ENCODE results near the gene CCDC15.

The CCDC15 gene

DNA sequence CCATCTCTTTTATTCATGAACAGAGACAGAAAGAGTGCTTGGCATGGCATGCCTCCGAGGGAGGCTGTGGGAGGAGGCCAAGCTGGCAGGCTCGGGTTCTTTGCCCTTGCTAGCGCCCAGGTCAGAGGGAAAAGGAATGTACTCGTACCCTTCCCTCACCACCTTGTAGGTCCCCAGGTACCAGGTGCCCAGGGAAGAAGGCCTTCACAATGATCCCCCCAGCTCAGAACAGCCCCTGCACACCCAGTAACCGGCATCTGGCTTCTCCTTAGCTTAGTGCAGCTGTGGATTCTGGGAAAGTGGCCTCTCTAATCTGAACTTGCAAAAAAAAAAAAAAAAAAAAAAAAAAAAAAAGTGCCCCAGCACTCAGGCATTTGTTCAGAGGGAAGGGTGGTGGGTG lies 33.6 kb upstream of the CCDC15 start:
- Histone ChIP-seq H3K36me3 (ENCODE audit: control insufficient read depth in 4 of 4, insufficient read depth in 4 of 4, low read length in 3 of 4) (no peaks in the 10 kb centered on the region), H3K27ac (ENCODE audit: insufficient read depth in 1 of 2, low read depth in 1 of 2, low read length in 2 of 2, poor library complexity in 1 of 2, severe bottlenecking in 2 of 2) (no peak overlapping the region), H3K9me3 (ENCODE audit: control extremely low read depth in 1 of 5, control insufficient read depth in 4 of 5, insufficient read depth in 2 of 5, low read depth in 1 of 5, low read length in 4 of 5) (peaks cover 0 to 3% (median 0%) of the 10 kb centered on the region in 5 experiments), H3K4me1 (ENCODE audit: control extremely low read depth in 1 of 4, control insufficient read depth in 4 of 4, insufficient read depth in 4 of 4, low read length in 3 of 4) (peaks cover 0 to 13% (median 11%) of the 10 kb centered on the region in 4 experiments), H3K4me3 (ENCODE audit: control insufficient read depth in 1 of 7, extremely low read depth in 1 of 7, insufficient read depth in 4 of 7, low read depth in 2 of 7, low read length in 6 of 7) (peak overlapping the region in 3 of 7 experiments; percentile 38 to 65 (median 52)), H3K27me3 (replicated peaks in 2 of 5; ENCODE audit: control insufficient read depth in 4 of 5, insufficient read depth in 5 of 5, low read length in 4 of 5) (peaks cover 0 to 15% (median 9%) of the 10 kb centered on the region in 5 experiments)
- ChIA-PET CTCF (interaction anchor here (1.0 to 4.7 kb wide), 4 partner anchors 18 to 54 kb away, joined by 3 to 19 read pairs (median 6); partner anchors contain the start of genes ROBO3 and ROBO4), POLR2A (no interaction called here)
- 100% methylated on average over 3 of the region's 5 CpGs for WGBS (ENCODE audit: insufficient coverage)
- no peak for DNase-seq

DNA sequence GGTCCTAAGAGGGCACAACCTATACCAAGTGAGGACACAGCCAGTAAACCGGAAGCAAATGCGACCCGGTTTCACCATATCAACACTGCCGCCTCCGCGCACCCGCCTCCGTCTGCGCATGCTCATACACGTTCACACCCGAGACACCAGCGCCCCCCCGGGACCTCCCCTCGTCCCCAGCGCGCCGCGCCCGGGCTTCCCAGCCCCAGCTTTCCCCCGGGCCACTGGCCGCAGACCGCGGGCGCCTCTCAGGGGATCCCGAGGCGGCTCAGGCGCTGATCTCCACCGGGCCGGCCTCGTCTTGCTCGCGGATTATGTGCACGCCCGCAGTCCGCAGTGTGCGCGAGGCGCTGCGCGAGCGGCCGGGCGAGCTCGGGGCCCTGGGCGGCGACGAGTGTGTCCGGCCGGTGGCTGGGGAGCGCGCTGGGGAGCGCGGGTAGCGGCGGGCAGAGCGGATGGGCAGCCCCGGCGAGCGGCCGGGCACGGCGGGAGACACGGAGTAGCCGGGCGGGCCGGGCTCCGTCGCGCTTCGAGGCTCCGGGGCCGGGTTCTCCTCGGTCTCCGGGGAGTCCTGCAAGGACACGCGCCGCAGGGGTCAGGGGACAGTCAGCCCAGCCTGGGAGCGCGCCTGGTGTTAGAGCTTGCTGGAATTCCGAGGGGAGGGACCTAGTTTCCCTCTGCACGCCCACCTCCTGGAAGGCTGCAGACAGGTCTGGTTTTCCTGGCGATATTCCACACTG lies 33.0 kb upstream of the CCDC15 start:
- Histone ChIP-seq H3K27me3 (replicated peaks in 2 of 5; ENCODE audit: control insufficient read depth in 4 of 5, insufficient read depth in 5 of 5, low read length in 4 of 5) (peaks cover 0 to 15% (median 9%) of the 10 kb centered on the region in 5 experiments), H3K9me3 (ENCODE audit: control extremely low read depth in 1 of 5, control insufficient read depth in 4 of 5, insufficient read depth in 2 of 5, low read depth in 1 of 5, low read length in 4 of 5) (peaks cover 0 to 3% (median 0%) of the 10 kb centered on the region in 5 experiments), H3K36me3 (ENCODE audit: control insufficient read depth in 4 of 4, insufficient read depth in 4 of 4, low read length in 3 of 4) (no peaks in the 10 kb centered on the region), H3K4me3 (ENCODE audit: control insufficient read depth in 1 of 7, extremely low read depth in 1 of 7, insufficient read depth in 4 of 7, low read depth in 2 of 7, low read length in 6 of 7) (peak overlapping the region in 5 of 7 experiments; percentile 7 to 65 (median 38)), H3K4me1 (ENCODE audit: control extremely low read depth in 1 of 4, control insufficient read depth in 4 of 4, insufficient read depth in 4 of 4, low read length in 3 of 4) (peaks cover 0 to 13% (median 11%) of the 10 kb centered on the region in 4 experiments), H3K27ac (ENCODE audit: insufficient read depth in 1 of 2, low read depth in 1 of 2, low read length in 2 of 2, poor library complexity in 1 of 2, severe bottlenecking in 2 of 2) (no peak overlapping the region)
- CTCF ChIA-PET: interaction anchor here (1.0 to 4.7 kb wide), 3 partner anchors 17 to 45 kb away, joined by 3 to 19 read pairs (median 6); partner anchors contain the start of gene ROBO4
- 14% methylated on average over 74 of the region's 82 CpGs for WGBS (ENCODE audit: insufficient coverage)
- POLR2A ChIA-PET: no interaction called here
- peak; percentile 86 to 93 (median 92) for DNase-seq

DNA sequence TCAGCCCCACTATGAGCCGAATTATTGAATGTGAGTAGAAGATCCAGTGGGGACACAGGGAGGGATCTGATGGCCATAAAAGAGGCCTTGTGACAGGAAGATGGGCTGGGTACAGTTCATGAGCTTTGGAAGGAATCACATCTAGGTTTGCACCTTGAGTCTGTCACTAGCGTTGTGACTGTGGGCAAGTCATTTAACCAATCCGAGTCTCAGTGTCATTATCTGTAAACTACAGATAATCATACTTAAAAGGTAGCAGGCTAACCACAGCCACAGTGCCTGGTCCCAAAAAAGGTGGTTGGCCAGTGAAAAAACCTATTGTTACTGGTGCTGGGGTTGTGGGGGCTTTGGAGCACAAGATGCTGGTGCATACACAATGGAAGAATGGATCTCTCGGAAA lies 31.2 kb upstream of the CCDC15 start:
- Histone ChIP-seq H3K27ac (ENCODE audit: insufficient read depth in 1 of 2, low read depth in 1 of 2, low read length in 2 of 2, poor library complexity in 1 of 2, severe bottlenecking in 2 of 2) (no peak overlapping the region), H3K36me3 (ENCODE audit: control insufficient read depth in 4 of 4, insufficient read depth in 4 of 4, low read length in 3 of 4) (no peaks in the 10 kb centered on the region), H3K4me1 (ENCODE audit: control extremely low read depth in 1 of 4, control insufficient read depth in 4 of 4, insufficient read depth in 4 of 4, low read length in 3 of 4) (peaks cover 0 to 13% (median 11%) of the 10 kb centered on the region in 4 experiments), H3K27me3 (replicated peaks in 2 of 5; ENCODE audit: control insufficient read depth in 4 of 5, insufficient read depth in 5 of 5, low read length in 4 of 5) (peaks cover 0 to 13% (median 9%) of the 10 kb centered on the region in 5 experiments), H3K4me3 (ENCODE audit: control insufficient read depth in 1 of 7, extremely low read depth in 1 of 7, insufficient read depth in 4 of 7, low read depth in 2 of 7, low read length in 6 of 7) (no peak overlapping the region), H3K9me3 (ENCODE audit: control extremely low read depth in 1 of 5, control insufficient read depth in 4 of 5, insufficient read depth in 2 of 5, low read depth in 1 of 5, low read length in 4 of 5) (peaks cover 0 to 3% (median 0%) of the 10 kb centered on the region in 5 experiments)
- 98% methylated on average over 4 of the region's 4 CpGs for whole genome bisulfite sequencing (ENCODE audit: insufficient coverage)
- POLR2A ChIA-PET: no interaction called here
- peak in 1 of 3 donors; percentile 13 for DNase-seq
- CTCF ChIA-PET: interaction anchor here (4.7 kb wide), 1 partner anchor 24 kb away, joined by 19 read pairs; the partner anchor contains the start of gene ROBO4

DNA sequence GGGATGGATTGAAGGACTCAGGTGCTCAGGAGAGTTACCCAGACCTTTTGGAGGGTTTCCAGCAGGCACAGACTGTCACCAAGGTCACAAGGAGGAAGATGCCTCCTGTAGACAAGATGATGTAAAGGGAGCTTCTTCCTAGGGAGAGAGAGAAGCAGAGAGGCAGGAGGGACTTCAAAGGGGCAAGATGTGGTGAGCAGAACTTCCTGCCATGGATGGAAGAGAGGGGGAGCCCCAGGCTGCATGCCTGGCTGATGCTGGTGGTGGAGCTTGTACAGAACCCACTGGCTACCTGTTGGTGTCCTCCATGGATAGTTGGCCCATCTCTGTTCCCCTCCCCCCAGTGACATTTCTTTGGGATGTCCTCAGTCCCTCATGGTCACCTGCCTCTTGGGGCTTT lies 30.7 kb upstream of the CCDC15 start:
- ChIA-PET POLR2A (no interaction called here), CTCF (interaction anchor here (1.5 to 4.7 kb wide), 2 partner anchors 12 to 25 kb away, joined by 3 to 19 read pairs; partner anchors contain the start of genes HEPACAM and ROBO4)
- Histone ChIP-seq H3K4me1 (ENCODE audit: control extremely low read depth in 1 of 4, control insufficient read depth in 4 of 4, insufficient read depth in 4 of 4, low read length in 3 of 4) (peaks cover 0 to 13% (median 11%) of the 10 kb centered on the region in 4 experiments), H3K9me3 (ENCODE audit: control extremely low read depth in 1 of 5, control insufficient read depth in 4 of 5, insufficient read depth in 2 of 5, low read depth in 1 of 5, low read length in 4 of 5) (peaks cover 0 to 3% (median 0%) of the 10 kb centered on the region in 5 experiments), H3K36me3 (ENCODE audit: control insufficient read depth in 4 of 4, insufficient read depth in 4 of 4, low read length in 3 of 4) (no peaks in the 10 kb centered on the region), H3K27me3 (replicated peaks in 2 of 5; ENCODE audit: control insufficient read depth in 4 of 5, insufficient read depth in 5 of 5, low read length in 4 of 5) (peaks cover 0 to 13% (median 9%) of the 10 kb centered on the region in 5 experiments), H3K27ac (ENCODE audit: insufficient read depth in 1 of 2, low read depth in 1 of 2, low read length in 2 of 2, poor library complexity in 1 of 2, severe bottlenecking in 2 of 2) (no peak overlapping the region), H3K4me3 (ENCODE audit: control insufficient read depth in 1 of 7, extremely low read depth in 1 of 7, insufficient read depth in 4 of 7, low read depth in 2 of 7, low read length in 6 of 7) (no peak overlapping the region)
- no peak for DNase-seq

DNA sequence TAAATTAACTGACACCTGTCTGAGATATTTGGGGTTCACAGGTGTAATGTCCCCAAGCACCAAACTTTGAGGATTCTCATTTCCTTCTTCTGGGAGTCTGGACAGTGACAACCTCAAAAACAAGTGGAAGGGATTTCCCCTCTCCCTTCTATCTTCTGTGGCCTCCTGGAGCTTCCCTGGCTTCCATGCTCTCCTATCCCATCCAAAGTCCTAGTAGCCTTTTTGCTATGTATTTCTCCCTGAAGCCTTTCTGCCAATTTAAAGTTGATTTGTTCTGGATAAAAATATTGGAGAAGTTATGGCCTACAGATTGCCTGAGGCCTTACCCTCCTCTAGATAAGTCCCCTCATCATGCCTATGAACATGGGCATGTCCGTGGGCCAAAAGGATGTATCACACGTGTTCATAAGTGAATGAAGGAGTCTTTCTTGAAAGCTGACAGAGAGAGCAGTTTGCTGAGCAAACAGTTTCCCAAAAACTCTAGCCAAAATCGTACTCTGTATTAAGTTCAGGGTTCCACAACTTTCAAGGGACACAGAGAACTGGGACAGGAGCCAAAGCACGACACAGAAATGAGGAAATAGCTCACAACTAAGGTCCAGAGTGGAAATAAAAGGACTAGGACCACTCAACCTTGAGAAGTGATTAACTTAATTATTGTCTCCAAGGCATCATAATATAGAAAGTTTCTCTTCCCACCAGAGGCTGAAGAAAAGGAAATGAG lies 24.9 kb upstream of the CCDC15 start:
- Histone ChIP-seq H3K4me3 (ENCODE audit: control insufficient read depth in 1 of 7, extremely low read depth in 1 of 7, insufficient read depth in 4 of 7, low read depth in 2 of 7, low read length in 6 of 7) (no peak overlapping the region), H3K36me3 (ENCODE audit: control insufficient read depth in 4 of 4, insufficient read depth in 4 of 4, low read length in 3 of 4) (no peaks in the 10 kb centered on the region), H3K4me1 (ENCODE audit: control extremely low read depth in 1 of 4, control insufficient read depth in 4 of 4, insufficient read depth in 4 of 4, low read length in 3 of 4) (no peaks in the 10 kb centered on the region), H3K27me3 (replicated peaks in 2 of 5; ENCODE audit: control insufficient read depth in 4 of 5, insufficient read depth in 5 of 5, low read length in 4 of 5) (peaks cover 0 to 3% (median 0%) of the 10 kb centered on the region in 5 experiments), H3K27ac (ENCODE audit: insufficient read depth in 1 of 2, low read depth in 1 of 2, low read length in 2 of 2, poor library complexity in 1 of 2, severe bottlenecking in 2 of 2) (no peak overlapping the region), H3K9me3 (ENCODE audit: control extremely low read depth in 1 of 5, control insufficient read depth in 4 of 5, insufficient read depth in 2 of 5, low read depth in 1 of 5, low read length in 4 of 5) (no peaks in the 10 kb centered on the region)
- DNase-seq: no peak
- POLR2A ChIA-PET: interaction anchor here (0.6 kb wide), 1 partner anchor 26 kb away, joined by 4 read pairs; no protein-coding TSS in a partner anchor
- CTCF ChIA-PET: no interaction called here
- WGBS (ENCODE audit: insufficient coverage): 60% methylated on average over 3 of the region's 4 CpGs

DNA sequence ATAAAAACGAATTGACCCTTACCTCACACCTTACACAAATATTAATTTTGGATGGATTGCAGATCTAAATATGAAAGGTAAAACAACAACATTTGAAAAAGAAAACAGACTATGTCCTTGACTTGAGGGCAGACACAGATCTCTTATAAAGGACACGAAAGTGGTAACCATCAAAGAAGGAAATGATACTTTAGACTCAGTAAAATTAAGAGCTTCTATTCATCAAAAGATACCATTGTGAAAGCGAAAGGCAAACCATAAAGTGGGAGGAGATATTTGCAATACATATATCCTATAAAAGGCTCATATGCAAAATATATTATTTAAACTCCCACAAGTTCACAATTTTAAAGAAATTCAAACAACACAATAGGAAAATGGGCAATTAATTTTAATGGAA lies 23.2 kb upstream of the CCDC15 start:
- POLR2A ChIA-PET: no interaction called here
- no peaks in the 10 kb centered on the region for H3K4me1 ChIP-seq (ENCODE audit: control extremely low read depth in 1 of 4, control insufficient read depth in 4 of 4, insufficient read depth in 4 of 4, low read length in 3 of 4)
- H3K27ac ChIP-seq (ENCODE audit: insufficient read depth in 1 of 2, low read depth in 1 of 2, low read length in 2 of 2, poor library complexity in 1 of 2, severe bottlenecking in 2 of 2): no peak overlapping the region
- peaks cover 0 to 6% (median 0%) of the 10 kb centered on the region in 5 experiments for H3K27me3 ChIP-seq (replicated peaks in 2 of 5; ENCODE audit: control insufficient read depth in 4 of 5, insufficient read depth in 5 of 5, low read length in 4 of 5)
- WGBS (ENCODE audit: insufficient coverage): no CpG with 5 or more reads among the region's 3 CpGs
- no peaks in the 10 kb centered on the region for H3K36me3 ChIP-seq (ENCODE audit: control insufficient read depth in 4 of 4, insufficient read depth in 4 of 4, low read length in 3 of 4)
- no peak overlapping the region for H3K4me3 ChIP-seq (ENCODE audit: control insufficient read depth in 1 of 7, extremely low read depth in 1 of 7, insufficient read depth in 4 of 7, low read depth in 2 of 7, low read length in 6 of 7)
- no peak for DNase-seq
- no peaks in the 10 kb centered on the region for H3K9me3 ChIP-seq (ENCODE audit: control extremely low read depth in 1 of 5, control insufficient read depth in 4 of 5, insufficient read depth in 2 of 5, low read depth in 1 of 5, low read length in 4 of 5)
- CTCF ChIA-PET: no interaction called here

Data from common myeloid progenitor, CD34-positive (primary cell).